Fibroblast of villous mesenchyme (primary cell): ENCODE measurements around the gene CEP170. TPM values are rescaled to one million over a fixed set of nuclear protein-coding genes. Genes with fewer than 3 reads are reported as not detected.
A peak's percentile ranks its signal among the peaks of the same experiment; 100 is the strongest.

Experiments used
- DNase-seq: peaks from one replicate; pipeline ENCODE4 v3.0.0-alpha.2; 2010; ENCODE audit warnings: low read depth
- H3K4me3 ChIP-seq: 2 replicates; pipeline ENCODE4 v1.5.1; 2011; ENCODE audit warnings: low read depth, mild to moderate bottlenecking, low read length
- total RNA-seq: library from RNA; depleted of rRNA; stranded (reverse); fragments of >200 nt; gene quantifications from 2 replicates; pipeline ENCODE4 v1.2.3, GENCODE V29; 2012
- TF ChIP-seq, protein P1 (sequence below): IDR thresholded peaks from 2 replicates; pipeline ENCODE4 v1.5.1; 2012; ENCODE audit warnings: low read depth, mild to moderate bottlenecking, low read length; ENCODE audit not compliant: insufficient read depth

The CEP170 gene
- total RNA-seq, 1 donor, result 114 TPM

DNA sequence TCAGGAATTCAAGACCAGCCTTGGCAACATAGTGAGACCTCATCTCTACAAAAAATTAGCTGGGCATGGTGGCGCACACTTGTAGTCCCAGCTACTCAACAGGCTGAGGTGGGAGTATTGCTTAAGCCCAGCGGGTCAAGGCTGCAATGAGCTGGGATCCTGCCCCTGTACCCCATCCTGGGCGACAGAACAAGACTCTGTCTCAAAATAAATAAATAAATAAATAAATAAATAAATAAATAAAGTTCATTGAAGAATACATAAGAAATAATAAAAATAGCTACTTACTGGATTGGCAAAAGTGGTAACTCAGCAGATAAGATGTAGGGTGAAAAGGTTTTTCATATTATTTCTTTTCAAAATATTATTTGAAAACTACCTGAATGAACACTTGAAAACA, 5.9 kb downstream of the CEP170 start:
- TF ChIP-seq, protein P1, sequence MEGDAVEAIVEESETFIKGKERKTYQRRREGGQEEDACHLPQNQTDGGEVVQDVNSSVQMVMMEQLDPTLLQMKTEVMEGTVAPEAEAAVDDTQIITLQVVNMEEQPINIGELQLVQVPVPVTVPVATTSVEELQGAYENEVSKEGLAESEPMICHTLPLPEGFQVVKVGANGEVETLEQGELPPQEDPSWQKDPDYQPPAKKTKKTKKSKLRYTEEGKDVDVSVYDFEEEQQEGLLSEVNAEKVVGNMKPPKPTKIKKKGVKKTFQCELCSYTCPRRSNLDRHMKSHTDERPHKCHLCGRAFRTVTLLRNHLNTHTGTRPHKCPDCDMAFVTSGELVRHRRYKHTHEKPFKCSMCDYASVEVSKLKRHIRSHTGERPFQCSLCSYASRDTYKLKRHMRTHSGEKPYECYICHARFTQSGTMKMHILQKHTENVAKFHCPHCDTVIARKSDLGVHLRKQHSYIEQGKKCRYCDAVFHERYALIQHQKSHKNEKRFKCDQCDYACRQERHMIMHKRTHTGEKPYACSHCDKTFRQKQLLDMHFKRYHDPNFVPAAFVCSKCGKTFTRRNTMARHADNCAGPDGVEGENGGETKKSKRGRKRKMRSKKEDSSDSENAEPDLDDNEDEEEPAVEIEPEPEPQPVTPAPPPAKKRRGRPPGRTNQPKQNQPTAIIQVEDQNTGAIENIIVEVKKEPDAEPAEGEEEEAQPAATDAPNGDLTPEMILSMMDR, result no peak
- H3K4me3 ChIP-seq, result no peak overlapping the region
- DNase-seq, result no peak

DNA sequence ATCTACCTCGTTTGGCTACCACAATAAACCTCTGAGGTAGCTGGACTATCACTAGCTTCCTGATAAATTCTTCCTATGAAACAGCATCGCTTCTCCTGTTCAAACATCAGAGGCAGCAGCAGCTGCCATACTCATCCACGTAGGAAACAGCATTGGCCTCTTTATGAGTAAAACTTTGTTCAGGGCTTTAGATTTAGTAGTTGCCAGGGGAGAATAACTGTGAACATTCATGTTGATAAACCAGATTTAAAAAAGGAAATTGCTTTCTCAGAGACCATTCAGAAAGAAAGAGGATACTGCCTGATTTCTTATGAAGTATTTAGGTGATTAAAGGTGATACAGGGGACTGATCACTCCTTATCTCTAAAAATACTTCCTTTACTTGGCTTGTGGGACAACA, 7.2 kb downstream of the CEP170 start:
- no peak overlapping the region for H3K4me3 ChIP-seq
- TF ChIP-seq, protein P1, result no peak
- no peak for DNase-seq

DNA sequence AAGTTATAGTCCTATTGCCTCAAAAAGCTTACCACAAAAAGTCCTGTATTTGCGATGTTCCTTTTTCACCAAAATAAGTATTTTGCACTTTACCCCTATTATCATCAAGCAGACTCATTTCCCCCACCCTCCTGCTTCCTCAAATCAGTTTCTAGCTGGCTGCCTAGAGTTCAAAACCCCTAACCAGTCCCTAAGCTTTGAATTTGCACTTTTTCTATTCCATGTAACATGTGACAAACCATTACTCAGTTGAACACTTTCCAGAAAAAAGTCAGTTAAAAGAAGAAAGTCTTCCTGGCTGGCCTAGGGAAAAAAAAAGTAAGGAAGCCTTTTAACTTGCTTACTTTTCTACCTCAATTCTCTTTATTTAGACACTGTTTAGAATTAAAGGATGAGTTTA, 8.2 kb downstream of the CEP170 start:
- no peak for DNase-seq
- H3K4me3 ChIP-seq, result no peak overlapping the region
- TF ChIP-seq, protein P1, result no peak

DNA sequence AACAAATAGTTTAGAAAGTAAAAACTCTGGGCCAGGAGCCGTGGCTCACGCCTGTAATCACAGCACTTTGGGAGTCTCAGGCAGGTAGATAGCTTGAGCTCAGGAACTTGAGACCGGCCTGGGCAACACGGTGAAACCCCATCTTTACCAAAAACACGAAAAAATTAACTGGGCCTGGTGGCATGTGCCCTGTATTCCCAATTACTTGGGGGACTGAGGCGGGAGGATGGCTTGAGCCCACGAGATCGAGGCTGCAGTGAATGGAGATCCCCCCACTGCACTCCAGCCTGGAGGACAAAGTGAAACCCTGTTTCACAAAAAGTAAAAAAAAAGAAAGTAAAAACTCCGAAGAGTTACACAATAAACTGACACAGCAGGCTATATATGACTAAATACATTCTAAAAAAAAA, 10.6 kb downstream of the CEP170 start:
- H3K4me3 ChIP-seq, result no peak overlapping the region
- TF ChIP-seq, protein P1, result no peak

DNA sequence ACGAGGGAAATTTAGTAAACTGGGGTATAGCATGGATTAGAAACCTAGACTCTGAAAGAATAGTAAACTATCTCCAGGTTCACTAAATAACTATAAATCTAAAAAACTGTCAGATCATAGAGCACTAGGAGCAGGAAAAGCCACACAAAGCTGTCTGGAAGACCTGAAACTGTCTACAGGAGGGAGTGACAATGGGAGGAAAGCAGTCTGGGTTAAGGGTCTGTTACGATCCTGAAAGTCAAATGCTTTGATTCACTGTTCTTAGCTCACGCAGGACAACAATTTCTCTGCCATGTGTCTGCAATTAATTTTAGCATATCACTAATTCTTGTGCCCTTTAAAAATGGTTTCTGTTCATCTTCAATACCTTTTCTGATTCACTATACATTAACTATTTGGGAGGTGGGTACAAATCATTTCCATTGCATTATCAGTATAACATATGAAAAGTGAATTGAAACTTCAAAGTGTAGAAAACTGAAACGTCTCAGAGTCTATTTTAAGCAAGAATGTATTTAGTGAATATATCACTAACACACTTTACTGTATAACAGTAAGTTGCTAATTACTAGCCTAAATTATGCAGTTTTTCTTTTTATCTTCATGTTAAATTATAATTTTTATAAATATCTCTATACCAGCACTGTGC, 18.4 kb downstream of the CEP170 start:
- TF ChIP-seq, protein P1, result no peak
- DNase-seq, result peak; percentile 30
- no peak overlapping the region for H3K4me3 ChIP-seq

More for the DNA sequence above, 10.6 kb downstream of the CEP170 start:
- DNase-seq, result no peak

DNA sequence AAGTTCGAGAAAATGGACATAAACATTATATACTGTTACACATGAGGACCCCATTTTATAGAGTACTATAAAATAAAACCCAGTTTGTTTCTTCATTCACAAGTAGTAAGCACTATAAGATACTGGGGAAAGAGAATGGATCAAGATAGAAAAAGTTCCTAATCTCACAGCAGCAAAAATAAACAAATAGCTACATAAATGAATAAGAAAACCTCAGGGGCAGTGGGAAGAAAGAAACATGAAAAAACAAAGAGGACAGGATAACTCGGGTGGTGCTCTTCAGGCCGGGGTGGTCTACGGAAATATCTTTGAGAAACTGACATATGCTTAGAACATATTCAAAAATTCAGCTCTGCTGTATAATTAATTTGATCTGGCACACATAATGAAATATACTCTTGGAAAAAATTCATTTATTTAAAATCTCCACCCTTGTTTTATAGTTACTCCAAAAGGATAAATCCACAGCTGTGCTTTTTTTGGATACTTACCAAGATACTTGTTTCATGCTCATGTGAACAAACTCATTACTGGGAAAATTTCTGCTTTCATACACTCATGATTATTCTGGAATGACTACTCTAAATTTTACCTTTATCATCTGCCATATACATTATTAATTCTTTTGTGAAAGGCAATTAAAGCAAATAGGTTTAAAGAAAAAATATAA, 20.0 kb downstream of the CEP170 start:
- TF ChIP-seq, protein P1, result no peak
- DNase-seq, result peak; percentile 72
- H3K4me3 ChIP-seq, result no peak overlapping the region

DNA sequence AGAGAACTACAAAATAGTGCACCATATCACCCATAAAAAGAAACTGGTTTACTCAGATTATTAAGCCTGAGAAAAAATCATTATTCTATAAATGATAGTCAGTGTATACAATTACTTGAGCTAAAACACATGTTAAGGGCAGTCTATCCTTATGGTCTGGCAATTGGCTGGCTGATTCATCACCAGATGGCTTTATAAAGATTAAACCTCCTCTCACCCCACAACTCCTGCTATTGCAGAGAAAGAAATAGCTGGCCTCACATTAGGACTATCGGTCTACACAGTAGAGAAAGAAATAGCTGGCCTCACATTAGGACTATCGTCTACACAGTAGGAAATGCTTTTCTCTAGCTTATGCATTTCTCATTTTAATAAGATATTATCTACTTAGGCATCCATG, 21.2 kb downstream of the CEP170 start:
- TF ChIP-seq, protein P1, result no peak
- peak; percentile 94 for DNase-seq
- H3K4me3 ChIP-seq, result peak overlapping the region; percentile 13
